Measurements from ENCODE around the gene ZSCAN9. TPM values are rescaled to one million over a fixed set of nuclear protein-coding genes. Genes with fewer than 3 reads are reported as not detected.

The ZSCAN9 gene
- total RNA-seq, 1 experiment from 2014 or later = 13.7 TPM

GRCh38 chr6:28243946-28244345 lies 18.9 kb downstream of the ZSCAN9 start:
- Mint-ChIP-seq H3K27ac (ENCODE audit: low read depth, unreplicated experiment) (no peak overlapping the region), H3K4me1 (ENCODE audit: insufficient read depth, unreplicated experiment) (no peaks in the 10 kb centered on the region), H3K36me3 (ENCODE audit: insufficient read depth, unreplicated experiment) (peaks cover 55% of the 10 kb centered on the region), H3K9me3 (ENCODE audit: unreplicated experiment) (no peaks in the 10 kb centered on the region), H3K27me3 (ENCODE audit: insufficient read depth, unreplicated experiment) (no peaks in the 10 kb centered on the region), H3K4me3 (ENCODE audit: unreplicated experiment) (no peak overlapping the region)
- ChIA-PET CTCF (no interaction called here), POLR2A (no interaction called here)
- no peak for TF ChIP-seq CTCF (IDR thresholded peaks at IDR 0.05; ENCODE audit: unreplicated experiment)
- no peak for DNase-seq (ENCODE audit: unreplicated experiment)
- intact Hi-C loops (cut with micrococcal nuclease) = no loop called here
- BruUV-seq (replicated peaks) = no TSS peak

- Mint-ChIP-seq H3K9me3 (ENCODE audit: unreplicated experiment) (no peaks in the 10 kb centered on the region), H3K27me3 (ENCODE audit: insufficient read depth, unreplicated experiment) (no peaks in the 10 kb centered on the region), H3K4me3 (ENCODE audit: unreplicated experiment) (no peak overlapping the region), H3K36me3 (ENCODE audit: insufficient read depth, unreplicated experiment) (peaks cover 60% of the 10 kb centered on the region), H3K27ac (ENCODE audit: low read depth, unreplicated experiment) (no peak overlapping the region), H3K4me1 (ENCODE audit: insufficient read depth, unreplicated experiment) (no peaks in the 10 kb centered on the region)
- CTCF ChIA-PET = no interaction called here
- TF ChIP-seq CTCF (IDR thresholded peaks at IDR 0.05; ENCODE audit: unreplicated experiment) = no peak
- no peak for DNase-seq (ENCODE audit: unreplicated experiment)
- intact Hi-C loops (cut with micrococcal nuclease) = no loop called here
- POLR2A ChIA-PET = interaction anchor here (1.1 to 1.3 kb wide), 3 partner anchors 22 to 121 kb away, joined by 3 to 4 read pairs (median 3); partner anchors contain the start of gene ZSCAN16
- no TSS peak for BruUV-seq (replicated peaks)
These were observed 20.3 kb downstream of the ZSCAN9 start for GRCh38 chr6:28245206-28245941.

GRCh38 chr6:28248916-28249315 lies 23.8 kb downstream of the ZSCAN9 start:
- no peak for DNase-seq (ENCODE audit: unreplicated experiment)
- intact Hi-C loops (cut with micrococcal nuclease) = no loop called here
- BruUV-seq (replicated peaks) = no TSS peak
- Mint-ChIP-seq H3K9me3 (ENCODE audit: unreplicated experiment) (no peaks in the 10 kb centered on the region), H3K4me1 (ENCODE audit: insufficient read depth, unreplicated experiment) (peaks cover 7% of the 10 kb centered on the region), H3K4me3 (ENCODE audit: unreplicated experiment) (no peak overlapping the region), H3K36me3 (ENCODE audit: insufficient read depth, unreplicated experiment) (peaks cover 57% of the 10 kb centered on the region), H3K27ac (ENCODE audit: low read depth, unreplicated experiment) (no peak overlapping the region), H3K27me3 (ENCODE audit: insufficient read depth, unreplicated experiment) (no peaks in the 10 kb centered on the region)
- POLR2A ChIA-PET = no interaction called here
- no peak for TF ChIP-seq CTCF (IDR thresholded peaks at IDR 0.05; ENCODE audit: unreplicated experiment)
- CTCF ChIA-PET = no interaction called here

- intact Hi-C loops (cut with micrococcal nuclease) = no loop called here
- no peak for TF ChIP-seq CTCF (IDR thresholded peaks at IDR 0.05; ENCODE audit: unreplicated experiment)
- CTCF ChIA-PET = interaction anchor here (0.7 to 1.4 kb wide), 2 partner anchors 105 to 108 kb away, joined by 3 to 5 read pairs; no protein-coding TSS in a partner anchor
- no peaks in the 10 kb centered on the region for H3K9me3 Mint-ChIP-seq (ENCODE audit: unreplicated experiment)
- H3K27ac Mint-ChIP-seq (ENCODE audit: low read depth, unreplicated experiment) = no peak overlapping the region
- BruUV-seq (replicated peaks) = no TSS peak
- peaks cover 7% of the 10 kb centered on the region for H3K4me1 Mint-ChIP-seq (ENCODE audit: insufficient read depth, unreplicated experiment)
- no peaks in the 10 kb centered on the region for H3K27me3 Mint-ChIP-seq (ENCODE audit: insufficient read depth, unreplicated experiment)
- DNase-seq (ENCODE audit: unreplicated experiment) = no peak
- peak overlapping the region; percentile 93 for H3K4me3 Mint-ChIP-seq (ENCODE audit: unreplicated experiment)
- peaks cover 39% of the 10 kb centered on the region for H3K36me3 Mint-ChIP-seq (ENCODE audit: insufficient read depth, unreplicated experiment)
- POLR2A ChIA-PET = interaction anchor here (0.7 to 5.3 kb wide), 5 partner anchors 17 to 109 kb away, joined by 3 to 99 read pairs (median 11); partner anchors contain the start of genes ZKSCAN3, ZKSCAN8 and ZSCAN26
These were observed 25.7 kb downstream of the ZSCAN9 start for GRCh38 chr6:28250747-28251146.

All from MCF 10A (cell line).